T-helper 1 cell treated with Interleukin-12 subunit alpha and Interleukin-12 subunit beta and Interleukin-4 antibody, amounts not matched to agents 30 ng/mL and 1 ng/mL, for 36 hours (primary cell): Measurements from ENCODE around the gene ZNF674. TPM values are rescaled to one million over a fixed set of nuclear protein-coding genes. Genes with fewer than 3 reads are reported as not detected.

ENCODE experiments used
- intact Hi-C: fragments of 100-400 bp; cut with micrococcal nuclease; formaldehyde crosslinking; loops from one replicate; pipeline ENCODE4 v1.15.1; 2024
- total RNA-seq: library from RNA; stranded (reverse); gene quantifications from 2 replicates; pipeline ENCODE4 v1.2.3, GENCODE V29; 2022

Gene ZNF674
- total RNA-seq = 6.8 and 7.3 TPM in 2 replicates

- intact Hi-C loops = loop anchor here (1.0 to 10.0 kb wide), 11 partner anchors 27 to 939 kb away; partner anchors contain the start of genes JADE3, RP2, SLC9A7 and ZNF41
Observed at GRCh38 chrX:46545111-46546005, at the start of gene ZNF674. Gene ZNF674, minus strand, starts transcription at chrX:46545421. Its CDS starts 3,334 bp downstream, at chrX:46542087.

- intact Hi-C loops = loop anchor here (5.0 kb wide), 1 partner anchor 43 kb away; the partner anchor contains the start of gene ZNF674
Observed at GRCh38 chrX:46589977-46590723, 44.9 kb upstream of the ZNF674 start.

DNA sequence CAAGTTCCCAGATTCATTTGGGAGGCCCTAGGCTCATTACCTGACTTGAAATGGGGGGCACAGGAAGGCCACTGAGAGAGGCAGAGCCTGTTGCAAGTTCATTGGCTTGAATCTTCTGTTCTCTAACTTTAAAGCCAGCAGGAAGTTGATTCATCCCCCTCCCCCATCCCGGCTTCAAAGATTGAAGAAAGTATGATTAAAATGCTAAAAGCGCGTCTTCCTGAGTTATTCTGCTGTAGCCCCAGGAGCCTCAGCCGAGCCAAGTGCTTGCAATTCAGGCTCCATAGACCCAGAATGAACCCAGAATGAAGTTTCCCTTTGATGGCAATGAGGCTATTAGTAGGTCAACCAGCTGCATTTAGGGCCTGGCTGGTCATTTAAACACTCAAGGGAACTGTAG, 43.0 kb upstream of the ZNF674 start:
- intact Hi-C loops = loop anchor here (1.0 to 5.0 kb wide), 2 partner anchors 22 to 41 kb away; partner anchors contain the start of gene ZNF674

DNA sequence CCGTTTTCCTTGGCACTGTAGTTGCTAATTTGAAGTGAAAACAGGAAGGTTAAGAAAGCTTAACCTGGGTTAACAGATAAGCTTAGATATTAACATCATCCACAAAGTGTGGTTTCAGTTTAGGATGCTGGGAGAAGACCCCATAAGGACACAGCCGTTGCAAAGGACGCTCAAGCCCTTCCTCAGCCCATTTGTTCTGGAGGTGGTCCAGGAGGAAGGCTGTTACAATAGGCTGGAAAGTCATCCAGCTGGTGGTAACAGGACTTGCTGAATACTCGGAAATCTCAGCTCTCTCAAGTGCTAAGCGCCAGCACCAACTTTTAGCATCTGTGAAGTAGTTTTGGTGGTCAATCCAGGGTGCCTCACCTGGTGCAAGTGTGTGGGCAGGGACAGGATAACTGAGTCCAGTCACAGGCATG, 42.5 kb upstream of the ZNF674 start:
- intact Hi-C loops = loop anchor here (1.0 to 5.0 kb wide), 4 partner anchors 13 to 41 kb away; partner anchors contain the start of gene ZNF674

DNA sequence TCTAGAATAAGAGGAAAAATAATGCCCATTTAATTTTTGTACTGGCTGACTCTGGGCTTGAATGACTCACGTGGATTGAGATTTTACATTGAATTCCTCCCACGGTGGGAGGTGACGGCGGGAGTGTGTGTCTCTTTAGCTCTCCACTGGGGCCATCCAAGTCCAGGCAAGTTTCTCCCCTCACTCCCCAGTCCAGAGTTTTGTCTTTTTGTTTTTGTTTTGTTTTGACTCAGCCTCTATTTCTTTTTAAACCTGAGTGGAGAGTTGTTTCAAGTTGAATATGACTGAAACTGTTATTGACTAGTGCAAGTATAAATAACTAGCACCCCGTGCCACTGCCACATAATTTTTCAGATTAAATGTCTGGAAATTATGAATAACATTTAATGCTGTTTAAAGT, 41.9 kb upstream of the ZNF674 start:
- intact Hi-C loops = loop anchor here (1.0 to 5.0 kb wide), 3 partner anchors 13 to 41 kb away; partner anchors contain the start of gene ZNF674

GRCh38 chrX:46584736-46585135, 39.5 kb upstream of the ZNF674 start:
- intact Hi-C loops = loop anchor here (5.0 kb wide), 1 partner anchor 37 kb away; the partner anchor contains the start of gene ZNF674

GRCh38 chrX:46582966-46583365, 37.7 kb upstream of the ZNF674 start:
- intact Hi-C loops = no loop called here

- intact Hi-C loops = no loop called here
Observed at GRCh38 chrX:46582325-46582724, 37.1 kb upstream of the ZNF674 start.

GRCh38 chrX:46580613-46581012, 35.4 kb upstream of the ZNF674 start:
- intact Hi-C loops = no loop called here

DNA sequence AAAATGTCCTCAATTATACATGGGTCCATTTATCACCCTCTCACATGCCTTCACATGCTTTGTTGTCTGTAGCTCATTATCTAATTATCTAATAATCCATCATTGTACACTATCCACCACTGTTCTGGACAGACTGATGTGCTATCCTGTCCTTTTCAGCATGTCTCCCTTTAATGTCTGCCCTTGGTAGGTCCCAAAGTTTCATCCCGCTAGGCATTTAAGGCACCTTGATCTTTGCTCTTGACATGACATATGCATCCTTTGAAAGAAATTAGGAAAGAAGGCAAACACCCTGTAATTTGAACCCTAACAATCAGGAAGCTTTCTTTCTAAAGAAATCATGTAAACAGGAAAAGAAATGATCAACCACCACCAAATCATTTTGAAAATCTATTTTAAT, 34.0 kb upstream of the ZNF674 start:
- intact Hi-C loops = no loop called here

GRCh38 chrX:46577221-46578005, 32.2 kb upstream of the ZNF674 start:
- intact Hi-C loops = no loop called here

DNA sequence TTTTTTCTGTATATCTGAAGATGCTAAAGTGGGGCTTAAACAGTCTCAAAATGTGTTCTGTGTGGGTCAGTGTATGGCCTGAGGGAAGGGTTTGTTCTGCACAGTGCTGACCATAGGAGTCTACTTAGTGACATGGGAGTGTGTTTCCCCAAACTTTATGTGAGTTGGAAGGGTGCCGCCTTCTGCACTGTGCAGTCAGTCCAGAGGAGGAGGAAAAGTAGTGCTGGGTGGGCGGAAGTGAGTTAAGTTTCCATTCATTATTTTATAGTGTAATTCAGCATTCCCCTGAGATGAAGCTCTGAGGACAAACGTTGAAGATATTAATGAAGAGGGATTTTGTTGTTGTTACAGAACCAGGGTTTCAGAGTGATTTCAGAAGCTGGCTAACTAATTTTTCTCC, 31.2 kb upstream of the ZNF674 start:
- intact Hi-C loops = no loop called here

DNA sequence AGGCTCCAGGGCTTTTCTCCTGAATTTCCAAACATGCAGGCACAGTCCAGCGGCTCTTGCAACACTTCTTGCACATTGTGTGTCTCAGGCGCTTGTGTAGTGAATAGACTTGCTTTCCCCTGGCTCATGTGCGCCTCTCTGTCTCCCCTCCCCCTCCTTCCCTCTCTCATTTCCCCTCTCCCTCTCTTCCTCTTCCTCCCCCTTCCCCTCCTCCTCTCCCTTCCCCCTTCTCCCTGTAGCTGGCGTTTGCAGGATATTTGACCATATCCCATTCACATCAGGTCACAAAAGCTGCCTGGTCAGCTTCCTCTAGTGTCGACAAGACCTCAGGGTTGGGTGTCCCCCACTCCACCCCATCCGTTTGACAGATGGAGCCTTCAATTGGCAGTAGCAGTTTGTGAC, 30.8 kb upstream of the ZNF674 start:
- intact Hi-C loops = loop anchor here (2.0 kb wide), 1 partner anchor 643 kb away; the partner anchor contains the start of gene CDK16

- intact Hi-C loops = loop anchor here (2.0 kb wide), 1 partner anchor 643 kb away; the partner anchor contains the start of gene CDK16
Observed at GRCh38 chrX:46575586-46575985, 30.4 kb upstream of the ZNF674 start.

- intact Hi-C loops = loop anchor here (1.0 to 2.0 kb wide), 4 partner anchors 12 to 644 kb away; partner anchors contain the start of gene CDK16
Observed at GRCh38 chrX:46574774-46575381, 29.7 kb upstream of the ZNF674 start.

DNA sequence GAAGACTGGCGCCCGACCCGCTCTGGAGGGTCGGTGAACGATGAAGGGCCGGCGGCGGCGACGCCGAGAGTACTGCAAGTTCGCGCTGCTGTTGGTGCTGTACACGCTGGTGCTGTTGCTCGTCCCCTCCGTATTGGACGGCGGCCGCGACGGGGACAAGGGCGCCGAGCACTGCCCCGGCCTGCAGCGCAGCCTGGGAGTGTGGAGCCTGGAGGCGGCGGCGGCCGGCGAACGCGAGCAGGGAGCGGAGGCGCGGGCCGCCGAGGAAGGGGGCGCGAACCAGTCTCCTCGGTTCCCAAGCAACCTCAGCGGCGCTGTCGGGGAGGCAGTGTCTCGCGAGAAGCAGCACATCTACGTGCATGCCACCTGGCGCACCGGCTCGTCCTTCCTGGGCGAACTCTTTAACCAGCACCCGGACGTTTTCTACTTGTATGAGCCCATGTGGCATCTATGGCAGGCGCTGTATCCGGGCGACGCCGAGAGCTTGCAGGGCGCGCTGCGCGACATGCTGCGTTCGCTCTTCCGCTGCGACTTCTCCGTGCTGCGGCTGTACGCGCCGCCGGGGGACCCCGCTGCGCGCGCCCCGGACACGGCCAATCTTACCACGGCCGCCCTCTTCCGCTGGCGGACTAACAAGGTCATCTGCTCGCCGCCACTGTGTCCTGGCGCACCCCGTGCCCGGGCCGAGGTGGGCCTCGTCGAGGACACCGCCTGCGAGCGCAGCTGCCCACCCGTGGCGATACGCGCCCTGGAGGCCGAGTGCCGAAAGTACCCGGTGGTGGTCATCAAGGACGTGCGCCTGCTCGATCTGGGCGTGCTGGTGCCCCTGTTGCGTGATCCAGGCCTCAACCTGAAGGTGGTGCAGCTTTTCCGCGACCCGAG, 28.9 kb upstream of the ZNF674 start:
- intact Hi-C loops = loop anchor here (1.0 to 2.0 kb wide), 7 partner anchors 13 to 645 kb away; partner anchors contain the start of genes CDK16 and SLC9A7

DNA sequence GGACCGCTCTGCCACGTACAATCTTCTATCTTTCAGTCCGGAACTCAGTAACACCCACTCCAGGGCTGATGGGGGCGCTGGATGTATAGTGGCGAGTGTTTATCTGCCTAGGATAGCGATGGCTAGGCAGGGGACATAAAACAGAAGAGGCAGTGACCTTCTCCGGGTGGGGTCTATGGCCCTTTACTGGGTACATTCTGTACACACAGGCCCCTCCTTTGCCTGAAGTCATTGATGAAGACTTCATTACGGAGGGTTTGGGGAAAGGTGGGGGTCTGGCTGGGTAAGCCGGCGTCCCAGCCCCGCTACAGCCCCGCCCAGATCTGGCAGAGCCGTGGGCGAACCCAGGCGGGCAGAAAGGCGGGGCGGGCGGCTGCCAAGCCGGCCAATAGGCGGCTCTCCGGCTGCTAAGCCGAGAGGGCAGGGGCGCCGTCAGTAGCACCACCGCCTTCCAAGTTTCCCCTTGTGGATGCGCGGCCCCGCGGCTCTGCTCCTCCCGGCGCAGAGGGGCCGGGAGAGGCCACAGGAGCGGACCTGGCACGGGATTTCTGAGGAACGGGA, 28.2 kb upstream of the ZNF674 start, which contains the start of gene CHST7:
Gene CHST7 (plus strand): TSS at position 435 of the 561 bp plus-strand sequence. CDS start 167 bp downstream, outside the sequence.
- intact Hi-C loops = loop anchor here (2.0 kb wide), 3 partner anchors 37 to 185 kb away; partner anchors contain the start of gene SLC9A7

GRCh38 chrX:46572340-46572936, 27.2 kb upstream of the ZNF674 start:
- intact Hi-C loops = loop anchor here (1.0 to 2.0 kb wide), 6 partner anchors 27 to 186 kb away; partner anchors contain the start of genes SLC9A7 and ZNF674
